ENCODE results near the gene APPL2.

GRCh38 chr12:105156260-105156659 is 79.7 kb downstream of the APPL2 start:
- TF ChIP-seq EP300 (IDR thresholded peaks at IDR 0.05) (no peak), CTCF (IDR thresholded peaks at IDR 0.05) (no peak), POLR2AphosphoS5 (IDR thresholded peaks at IDR 0.05) (no peak), POLR2A (IDR thresholded peaks at IDR 0.05) (no peak)

Measured in stomach (tissue), 4 donors.